Measurements from ENCODE around the gene MALAT1. TPM values are rescaled to one million over a fixed set of nuclear protein-coding genes. Genes with fewer than 3 reads are reported as not detected.

The MALAT1 gene
- total and polyA plus RNA-seq, 2 of the 13 experiments (the other 11 are each of a cell fraction or from before 2014, with no cell fraction given) = 143 to 1,237 TPM

- TF ChIP-seq USF2 (IDR thresholded peaks at IDR 0.05; ENCODE audit: low read depth, low read length) (no peak), USF2 (CRISPR knock-in tag; IDR thresholded peaks at IDR 0.05; ENCODE audit: borderline replicate concordance) (no peak), RBM22 (optimal IDR thresholded peaks at IDR 0.05; ENCODE audit: low read length) (peak; percentile 52), KDM6A (CRISPR knock-in tag; IDR thresholded peaks at IDR 0.05; ENCODE audit: low read depth) (no peak), NCOA1 (CRISPR knock-in tag; IDR thresholded peaks at IDR 0.05) (peak; percentile 46; the same call in 1 of the 2 replicates), ZNF670 (CRISPR knock-in tag; IDR thresholded peaks at IDR 0.05; ENCODE audit: borderline replicate concordance) (no peak), ZNF773 (CRISPR knock-in tag; IDR thresholded peaks at IDR 0.05; ENCODE audit: borderline replicate concordance) (no peak), KLF11 (CRISPR knock-in tag; IDR thresholded peaks at IDR 0.05) (no peak), ZNF589 (CRISPR knock-in tag; conservative IDR thresholded peaks at IDR 0.05) (no peak), TFDP2 (CRISPR knock-in tag; IDR thresholded peaks at IDR 0.05) (no peak), ZNF7 (CRISPR knock-in tag; IDR thresholded peaks at IDR 0.05) (no peak), IRF9 (CRISPR knock-in tag; IDR thresholded peaks at IDR 0.05; ENCODE audit: borderline replicate concordance) (no peak), TOE1 (CRISPR knock-in tag; IDR thresholded peaks at IDR 0.05) (no peak), ZNF607 (CRISPR knock-in tag; IDR thresholded peaks at IDR 0.05; ENCODE audit: borderline replicate concordance) (no peak), TMF1 (CRISPR knock-in tag; IDR thresholded peaks at IDR 0.05; ENCODE audit: low read depth) (no peak), RCOR2 (CRISPR knock-in tag; IDR thresholded peaks at IDR 0.05) (no peak), HIVEP1 (CRISPR knock-in tag; IDR thresholded peaks at IDR 0.05) (no peak), ZNF18 (CRISPR knock-in tag; IDR thresholded peaks at IDR 0.05; ENCODE audit: insufficient replicate concordance) (peak; percentile 63), REXO4 (CRISPR knock-in tag; IDR thresholded peaks at IDR 0.05; ENCODE audit: borderline replicate concordance) (no peak), RARA (CRISPR knock-in tag; IDR thresholded peaks at IDR 0.05) (peak; percentile 47; the same call in 1 of the 2 replicates), PAX8 (CRISPR knock-in tag; IDR thresholded peaks at IDR 0.05; ENCODE audit: borderline replicate concordance) (no peak), GFI1 (CRISPR knock-in tag; IDR thresholded peaks at IDR 0.05; ENCODE audit: borderline replicate concordance) (0 out of 2 replicates have a peak, but pooled peaks have one; percentile 39)
Observed at GRCh38 chr11:65506772-65507505, 8.1 kb downstream of the MALAT1 start (continued).

Data from HepG2 (cell line).